GM12875 (cell line): Measurements from ENCODE around the gene OTUD3.

Experiments used
- H3K4me3 ChIP-seq: one replicate; pipeline ENCODE4 v1.5.1; 2011; ENCODE audit warnings: low read depth, low read length, control low read depth
- TF ChIP-seq, protein P1 (sequence below): IDR thresholded peaks from 2 replicates; pipeline ENCODE4 v1.5.1; 2011; ENCODE audit warnings: low read depth, mild to moderate bottlenecking, control low read depth, inconsistent platforms, low read length, moderate library complexity, borderline replicate concordance; ENCODE audit not compliant: insufficient read depth

The OTUD3 gene

DNA sequence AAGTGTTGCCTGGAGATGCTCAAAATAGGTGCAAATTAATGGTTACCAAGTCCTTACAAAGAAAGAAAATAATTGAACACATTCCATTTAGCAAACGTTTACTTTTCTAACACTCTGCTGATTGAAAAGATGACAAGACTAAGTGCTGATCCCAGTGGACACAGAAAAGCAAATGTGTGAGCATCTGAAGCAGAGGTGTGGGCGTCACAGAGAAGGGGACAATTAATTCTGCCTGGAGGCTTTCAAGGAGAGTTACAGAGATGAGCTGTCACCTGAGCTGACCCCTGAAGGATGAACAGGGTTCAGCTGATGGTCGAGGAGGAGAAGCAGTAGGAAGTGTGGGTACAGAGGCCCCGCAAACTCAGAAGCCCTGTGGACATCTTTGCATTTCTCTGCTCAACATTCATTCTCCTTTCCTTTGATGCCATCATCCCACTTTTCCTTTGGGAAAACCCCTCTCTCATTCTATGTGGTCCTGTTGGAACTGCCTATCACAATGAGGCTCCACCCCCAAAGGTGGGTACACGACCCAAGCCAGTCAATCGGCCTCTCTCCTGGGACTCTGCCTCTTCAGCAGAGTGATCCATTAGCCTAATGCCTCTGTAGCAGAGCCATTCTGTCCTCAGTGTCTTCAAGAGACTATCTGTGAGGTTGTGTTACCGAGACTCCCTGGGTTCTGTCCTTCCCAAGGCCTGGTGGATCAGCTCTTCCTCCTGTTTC is 58.5 kb downstream of the OTUD3 start:
- no peak overlapping the region for H3K4me3 ChIP-seq
- TF ChIP-seq, protein P1, sequence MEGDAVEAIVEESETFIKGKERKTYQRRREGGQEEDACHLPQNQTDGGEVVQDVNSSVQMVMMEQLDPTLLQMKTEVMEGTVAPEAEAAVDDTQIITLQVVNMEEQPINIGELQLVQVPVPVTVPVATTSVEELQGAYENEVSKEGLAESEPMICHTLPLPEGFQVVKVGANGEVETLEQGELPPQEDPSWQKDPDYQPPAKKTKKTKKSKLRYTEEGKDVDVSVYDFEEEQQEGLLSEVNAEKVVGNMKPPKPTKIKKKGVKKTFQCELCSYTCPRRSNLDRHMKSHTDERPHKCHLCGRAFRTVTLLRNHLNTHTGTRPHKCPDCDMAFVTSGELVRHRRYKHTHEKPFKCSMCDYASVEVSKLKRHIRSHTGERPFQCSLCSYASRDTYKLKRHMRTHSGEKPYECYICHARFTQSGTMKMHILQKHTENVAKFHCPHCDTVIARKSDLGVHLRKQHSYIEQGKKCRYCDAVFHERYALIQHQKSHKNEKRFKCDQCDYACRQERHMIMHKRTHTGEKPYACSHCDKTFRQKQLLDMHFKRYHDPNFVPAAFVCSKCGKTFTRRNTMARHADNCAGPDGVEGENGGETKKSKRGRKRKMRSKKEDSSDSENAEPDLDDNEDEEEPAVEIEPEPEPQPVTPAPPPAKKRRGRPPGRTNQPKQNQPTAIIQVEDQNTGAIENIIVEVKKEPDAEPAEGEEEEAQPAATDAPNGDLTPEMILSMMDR, result no peak

DNA sequence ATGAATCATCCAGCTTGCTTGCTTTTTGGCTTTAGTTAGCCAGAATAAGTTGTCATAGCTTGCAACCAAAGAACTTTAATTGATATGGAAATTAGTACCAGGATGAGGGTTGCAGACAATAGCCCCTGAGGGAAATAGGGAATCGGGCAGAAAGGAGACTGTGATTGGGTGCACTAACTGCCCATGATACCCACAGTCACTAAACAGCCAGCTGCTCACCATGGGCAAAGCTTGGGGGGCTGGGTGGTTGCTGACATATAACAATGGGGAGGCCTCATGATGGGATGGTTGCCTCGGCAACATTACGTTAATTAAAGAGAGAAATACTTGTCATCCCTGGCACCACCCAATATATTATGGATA is 59.0 kb downstream of the OTUD3 start:
- TF ChIP-seq, protein P1, result no peak
- no peak overlapping the region for H3K4me3 ChIP-seq

DNA sequence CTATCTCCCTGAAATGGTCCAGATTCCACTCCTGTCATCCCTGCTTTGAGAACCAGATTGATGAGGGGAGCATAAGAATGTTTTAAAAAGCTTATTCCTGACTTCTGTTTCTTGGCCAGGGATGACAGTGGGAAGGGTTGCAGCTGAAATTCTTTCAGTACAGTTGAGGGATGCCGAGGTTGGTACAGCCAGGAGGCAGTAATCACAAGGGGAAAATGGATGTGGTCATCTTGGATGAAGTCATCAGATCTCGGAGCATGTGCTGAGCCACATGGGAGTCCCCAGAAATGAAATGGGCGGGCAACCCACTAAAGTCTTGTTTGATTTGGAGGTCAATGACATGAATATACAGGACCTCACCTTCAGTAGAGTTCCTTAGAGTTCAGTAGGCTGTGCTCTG is 59.9 kb downstream of the OTUD3 start:
- TF ChIP-seq, protein P1, result no peak
- no peak overlapping the region for H3K4me3 ChIP-seq

DNA sequence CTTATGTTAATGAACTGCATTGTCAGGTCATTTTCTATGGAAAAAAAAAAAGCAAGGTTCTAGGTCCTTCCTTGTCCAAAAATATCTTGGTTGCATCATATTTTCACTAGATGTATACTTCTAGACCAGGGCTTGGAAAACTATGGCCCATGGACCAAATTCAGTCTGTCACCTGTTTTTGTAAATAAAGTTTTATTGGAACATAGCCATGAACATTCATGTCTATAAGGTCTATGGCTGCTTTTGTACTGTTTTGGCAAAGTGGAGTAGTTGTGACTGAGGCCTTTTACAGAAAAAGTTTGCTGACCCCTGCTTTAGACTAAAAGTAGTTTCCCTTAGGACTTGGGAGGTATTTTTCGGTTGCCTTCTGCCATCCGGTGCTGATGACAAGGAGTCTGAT is 60.5 kb downstream of the OTUD3 start:
- H3K4me3 ChIP-seq, result no peak overlapping the region
- TF ChIP-seq, protein P1, result no peak

DNA sequence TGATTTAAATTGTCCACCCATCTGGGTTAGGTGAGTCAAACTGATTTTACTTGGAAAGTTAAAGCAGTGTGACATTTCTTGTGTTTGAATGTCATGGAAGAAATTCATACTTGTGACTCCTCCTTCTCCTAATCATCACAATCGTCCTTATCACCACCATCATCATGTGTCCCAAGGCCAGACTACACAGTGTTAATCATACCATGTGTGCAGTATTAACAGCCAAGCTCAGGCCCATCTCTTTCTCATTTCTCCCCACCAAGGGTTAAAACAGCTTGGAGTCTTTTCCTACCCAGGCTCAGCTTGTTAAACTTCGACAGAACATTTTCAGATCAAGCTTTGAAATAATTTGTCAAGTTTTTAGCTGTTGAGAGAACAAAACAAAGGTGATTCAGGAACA is 63.7 kb downstream of the OTUD3 start:
- no peak overlapping the region for H3K4me3 ChIP-seq

DNA sequence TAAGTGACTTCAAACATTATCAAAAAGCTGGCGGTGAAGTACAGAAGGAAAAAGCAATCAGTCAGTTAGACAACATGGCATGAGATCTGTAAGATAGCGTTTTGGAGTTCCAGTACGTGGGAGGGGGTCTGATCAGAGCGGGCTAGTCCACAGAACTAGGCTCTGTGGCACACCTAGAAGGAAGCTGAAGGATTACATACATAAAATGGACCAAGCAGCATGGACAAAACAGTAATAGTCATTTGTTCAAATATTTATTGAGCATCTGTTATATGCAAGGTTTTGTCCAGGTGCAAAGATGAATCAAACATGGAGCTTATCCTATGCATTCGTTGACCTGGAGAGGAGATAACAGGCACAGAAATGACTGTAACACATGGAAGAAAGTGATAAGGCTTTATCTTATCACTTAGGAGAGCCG is 64.1 kb downstream of the OTUD3 start:
- no peak overlapping the region for H3K4me3 ChIP-seq
- TF ChIP-seq, protein P1, result no peak

More for the DNA sequence above, 63.7 kb downstream of the OTUD3 start:
- TF ChIP-seq, protein P1, result no peak

DNA sequence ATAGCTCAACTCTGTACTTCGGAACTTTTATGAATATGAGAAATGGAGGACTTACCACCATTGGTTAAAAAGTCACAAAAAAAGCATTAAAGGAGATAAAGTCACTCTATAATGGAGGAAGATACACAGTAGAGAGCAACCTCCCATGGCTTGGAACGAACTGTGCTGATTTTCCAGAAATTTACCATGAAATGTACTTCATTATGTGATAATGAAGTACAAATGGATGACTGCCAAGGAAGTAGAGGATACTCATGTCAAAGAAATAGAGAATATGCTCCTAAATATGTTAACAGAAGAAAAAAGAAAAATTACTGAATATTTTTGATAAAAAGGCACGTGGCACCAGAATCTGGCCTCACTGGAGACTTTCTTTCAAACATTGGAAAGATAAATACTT is 64.8 kb downstream of the OTUD3 start:
- TF ChIP-seq, protein P1, result no peak
- no peak overlapping the region for H3K4me3 ChIP-seq
